ENCODE results near the gene PAQR8. TPM values are rescaled to one million over a fixed set of nuclear protein-coding genes. Genes with fewer than 3 reads are reported as not detected.

Gene PAQR8
- total and polyA plus RNA-seq, 2 of the 13 experiments (the other 11 are each of a cell fraction or from before 2014, with no cell fraction given): 37.7 to 50.7 TPM

- TF ChIP-seq PRDM10 (CRISPR knock-in tag; IDR thresholded peaks at IDR 0.05; ENCODE audit: low read depth) (peak; percentile 65; the same call in 1 of the 2 replicates), ARNT (IDR thresholded peaks at IDR 0.05) (no peak), ZNF468 (CRISPR knock-in tag; IDR thresholded peaks at IDR 0.05) (no peak), SETDB1 (CRISPR knock-in tag; IDR thresholded peaks at IDR 0.05; ENCODE audit: borderline replicate concordance) (no peak), ZNF329 (CRISPR knock-in tag; IDR thresholded peaks at IDR 0.05; ENCODE audit: low read depth) (no peak), NCOA2 (CRISPR knock-in tag; IDR thresholded peaks at IDR 0.05) (peak; percentile 75), MED1 (CRISPR knock-in tag; IDR thresholded peaks at IDR 0.05) (peak; percentile 78), E2F2 (CRISPR knock-in tag; IDR thresholded peaks at IDR 0.05; ENCODE audit: borderline replicate concordance) (no peak), TGIF2 (CRISPR knock-in tag; IDR thresholded peaks at IDR 0.05) (peak; percentile 94), DRAP1 (CRISPR knock-in tag; IDR thresholded peaks at IDR 0.05) (peak; percentile 97), RXRB (CRISPR knock-in tag; IDR thresholded peaks at IDR 0.05; ENCODE audit: borderline replicate concordance) (peak; percentile 76), CC2D1A (CRISPR knock-in tag; IDR thresholded peaks at IDR 0.05) (no peak), ZNF652 (CRISPR knock-in tag; IDR thresholded peaks at IDR 0.05; ENCODE audit: borderline replicate concordance, low read depth) (peak; percentile 62; the same call in 1 of the 2 replicates), AKNA (CRISPR knock-in tag; IDR thresholded peaks at IDR 0.05; ENCODE audit: borderline replicate concordance) (no peak), ATRX (CRISPR knock-in tag; IDR thresholded peaks at IDR 0.05; ENCODE audit: borderline replicate concordance) (no peak), GMEB1 (CRISPR knock-in tag; IDR thresholded peaks at IDR 0.05; ENCODE audit: borderline replicate concordance) (peak; percentile 80), RFX1 (IDR thresholded peaks at IDR 0.05) (peak; percentile 100), ZNF335 (CRISPR knock-in tag; IDR thresholded peaks at IDR 0.05) (no peak)
Observed at GRCh38 chr6:52419809-52420667, 58.1 kb downstream of the PAQR8 start, which contains the start of gene EFHC1 (continued).
